Measurements from ENCODE around the gene MED15. TPM values are rescaled to one million over a fixed set of nuclear protein-coding genes. Genes with fewer than 3 reads are reported as not detected.

The MED15 gene
- polyA plus RNA-seq, 10 donors = 29.6 to 48.2 (median 38.3) TPM

DNA sequence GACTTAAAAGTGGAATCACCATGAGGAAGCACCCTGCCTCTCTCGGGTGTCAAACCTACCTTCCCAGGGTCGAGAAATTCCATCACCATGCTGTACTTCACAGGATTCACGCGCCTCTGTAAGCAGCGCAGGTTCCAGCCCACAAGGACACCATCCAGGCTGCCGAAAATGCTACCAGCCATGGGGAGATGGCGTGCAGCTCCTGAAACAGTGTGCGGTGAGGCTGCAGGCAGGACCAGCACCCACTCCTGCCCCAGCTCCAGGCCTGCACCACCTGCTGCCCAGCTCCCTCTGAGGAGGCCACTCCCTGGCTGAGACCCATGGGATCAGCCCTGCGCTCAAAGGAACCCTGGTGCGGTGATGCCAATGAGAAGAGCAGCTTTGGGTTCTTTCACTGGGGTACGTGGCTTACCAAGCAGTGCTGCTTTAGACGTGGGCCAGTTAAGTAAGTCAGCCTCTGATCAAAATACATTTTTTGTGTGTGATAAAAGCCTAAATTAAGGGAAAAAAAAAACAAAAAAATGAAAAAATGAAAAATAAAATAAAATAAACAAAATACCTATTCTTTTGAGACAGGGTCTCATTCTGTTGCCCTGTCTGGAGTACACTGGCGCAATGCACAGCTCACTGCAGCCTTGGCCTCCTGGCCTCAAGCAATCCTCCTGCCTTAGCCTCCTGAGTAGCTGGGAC lies 115.4 kb downstream of the MED15 start:
- no peak for DNase-seq

DNA sequence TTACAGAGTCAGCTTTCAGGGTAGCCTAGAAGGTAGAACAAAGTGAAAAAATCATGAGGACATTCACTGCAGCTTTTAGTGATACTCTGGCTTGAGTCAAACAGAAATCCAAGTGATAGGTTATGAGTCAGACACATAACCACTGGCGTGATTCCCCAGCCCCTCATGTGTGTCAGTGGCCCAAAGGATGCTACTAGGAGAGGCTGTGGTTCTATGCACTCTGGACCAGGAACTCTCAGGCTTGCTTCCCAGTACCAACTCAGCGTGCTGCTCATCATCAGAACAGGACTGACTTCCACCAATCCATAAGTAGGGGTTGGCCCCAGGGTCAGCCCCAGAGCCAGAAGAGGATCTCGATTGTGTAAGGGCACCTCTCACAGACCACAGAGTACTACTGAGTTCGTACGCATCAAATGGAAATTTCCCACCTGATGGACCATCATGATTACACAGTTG lies 116.8 kb downstream of the MED15 start:
- no peak for DNase-seq

DNA sequence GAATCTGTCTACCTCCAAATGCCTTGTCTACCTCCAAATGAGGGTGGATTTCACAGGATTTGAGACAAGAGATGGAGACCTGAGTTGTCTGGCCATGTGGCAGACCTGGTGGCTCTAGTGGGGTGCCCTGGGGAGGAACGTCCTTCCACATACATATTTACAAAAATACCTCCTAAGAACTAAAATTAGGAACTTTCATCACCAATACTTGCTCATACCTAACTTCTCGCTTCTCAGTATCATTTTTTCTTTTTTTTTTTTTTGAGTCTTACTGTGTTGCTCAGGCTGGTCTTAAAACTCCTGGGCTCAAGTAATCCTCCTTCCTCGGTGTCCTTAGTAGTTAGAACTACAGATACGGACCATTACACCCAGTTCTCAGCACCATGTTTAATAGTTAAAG lies 117.9 kb downstream of the MED15 start:
- DNase-seq = no peak

DNA sequence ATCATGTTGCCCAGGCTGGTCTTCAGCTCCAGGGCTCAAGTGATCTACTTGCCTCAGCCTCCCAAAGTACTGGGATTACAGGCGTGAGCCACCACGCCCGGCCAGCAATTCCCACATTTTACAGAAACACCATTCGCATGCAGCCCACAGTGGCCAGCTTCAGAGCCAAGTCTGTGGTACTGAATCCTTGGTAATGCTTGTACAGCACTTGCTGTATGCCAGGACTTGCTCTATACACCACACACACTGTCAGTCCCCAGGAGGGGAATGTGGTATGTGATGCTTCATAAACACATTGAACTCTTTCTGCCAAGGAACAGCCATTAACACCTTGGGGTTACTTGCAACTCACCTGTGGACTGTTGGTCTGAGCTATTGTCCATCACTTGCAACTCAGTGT lies 119.4 kb downstream of the MED15 start:
- no peak for DNase-seq

DNA sequence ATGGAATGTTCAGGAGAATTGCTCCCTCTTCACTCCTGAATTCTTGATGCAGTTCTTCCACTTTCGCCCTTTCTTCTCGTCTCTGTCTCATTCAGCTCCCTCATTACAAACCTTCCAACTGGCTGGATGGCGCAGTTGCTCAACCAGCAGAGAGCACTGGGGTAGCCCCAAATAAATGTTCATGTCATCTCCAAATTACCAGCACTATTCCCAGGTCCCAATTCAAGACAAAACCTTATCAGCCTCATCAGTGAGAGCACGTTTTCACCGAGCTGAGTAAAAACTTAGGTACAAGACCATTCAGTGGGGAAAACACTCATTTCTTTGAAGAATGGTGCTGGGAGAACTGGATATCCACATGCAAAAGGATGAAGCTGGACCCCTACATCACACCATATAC lies 120.0 kb downstream of the MED15 start:
- DNase-seq = no peak

DNA sequence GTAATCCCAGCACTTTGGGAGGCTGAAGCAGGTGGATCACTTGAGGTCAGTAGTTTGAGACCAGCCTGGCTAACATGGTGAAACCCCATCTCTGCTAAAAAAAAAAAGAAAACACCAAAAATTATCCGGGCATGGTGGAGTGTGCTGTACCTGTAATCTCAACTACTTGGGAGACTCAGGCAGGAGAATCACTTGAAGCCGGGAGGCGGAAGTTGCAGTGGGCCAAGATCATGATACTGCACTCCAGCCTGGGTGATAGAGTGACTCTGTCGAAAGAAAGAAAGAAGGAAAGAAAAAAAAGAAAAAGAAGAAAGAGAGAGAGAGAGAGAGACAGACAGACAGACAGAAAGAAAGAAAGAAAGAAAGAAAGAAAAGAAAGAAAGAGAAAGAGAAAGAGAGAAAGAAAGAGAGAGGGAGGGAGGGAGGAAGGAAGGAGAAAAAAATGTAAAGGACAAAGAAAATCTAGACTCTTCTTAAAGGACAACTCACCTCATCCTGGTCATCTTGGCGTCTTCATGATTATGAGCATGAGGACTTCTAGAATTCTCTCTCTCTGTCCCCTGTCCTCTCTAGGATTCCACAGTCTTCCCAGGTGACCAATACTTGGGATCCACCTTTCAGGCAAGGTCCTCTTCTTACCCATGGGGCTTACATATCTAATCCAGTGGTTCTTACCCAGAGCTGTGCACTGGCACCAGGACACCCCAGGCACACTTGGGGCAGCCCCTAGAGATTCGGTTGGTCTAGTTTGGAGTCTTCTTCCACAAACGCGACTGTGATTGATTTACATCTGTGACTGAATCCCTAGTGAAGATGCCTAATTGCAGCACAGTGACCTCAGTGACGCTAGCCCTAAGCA lies 120.9 kb downstream of the MED15 start:
- no peak for DNase-seq

DNA sequence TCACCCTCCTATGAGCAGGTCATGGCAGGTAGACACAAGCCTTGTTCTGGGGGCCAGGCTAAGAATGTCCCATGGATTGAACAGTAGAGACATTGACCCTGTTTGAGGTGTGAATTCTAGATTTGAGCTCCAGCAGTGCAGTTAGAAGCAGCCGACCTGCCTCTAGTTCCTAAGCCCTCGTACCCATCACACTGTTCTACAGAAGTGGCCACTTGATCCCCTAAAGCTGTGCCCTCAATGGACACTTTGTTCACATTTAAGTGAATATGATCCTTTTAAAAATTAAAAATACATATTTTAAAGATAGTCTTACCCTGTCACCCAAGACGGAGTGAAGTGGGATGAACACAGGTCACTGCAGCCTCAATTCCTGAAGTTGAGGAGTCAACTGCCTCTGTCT lies 122.0 kb downstream of the MED15 start:
- no peak for DNase-seq

DNA sequence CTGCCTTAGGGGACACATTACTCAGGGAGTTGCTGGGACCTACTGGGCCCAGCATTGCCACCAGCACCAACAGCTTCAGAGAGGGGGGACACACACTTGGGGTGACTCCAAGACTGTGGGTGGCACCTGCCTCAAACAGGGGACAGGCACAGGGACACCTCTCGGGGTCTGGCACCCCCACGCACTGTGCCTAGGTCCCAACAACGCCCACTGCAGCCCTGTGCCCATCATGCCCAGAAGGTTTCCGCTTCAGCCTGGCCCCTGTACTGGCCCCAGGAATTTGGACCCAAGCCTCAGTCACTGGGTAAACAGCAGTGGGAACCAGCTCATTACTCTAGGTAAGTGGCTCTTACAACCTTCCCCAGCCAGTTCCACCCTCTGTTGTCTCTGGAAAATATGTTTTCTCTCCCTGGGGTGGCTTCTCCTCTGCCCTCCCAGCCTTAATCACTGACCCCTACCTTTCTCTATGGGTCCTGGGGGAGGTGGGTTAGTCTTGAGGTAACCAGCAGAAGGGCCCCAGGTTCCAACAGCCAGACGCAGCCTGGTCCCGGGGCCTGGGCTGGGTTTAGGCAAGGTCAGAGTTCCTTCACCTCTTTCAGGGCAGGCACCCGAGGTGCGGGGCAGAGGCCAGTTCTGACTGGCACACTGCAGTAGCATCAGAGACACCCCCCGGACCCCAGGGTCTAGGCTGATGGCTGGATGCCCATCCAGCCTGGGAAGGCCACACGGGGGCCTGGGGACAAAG lies 123.6 kb downstream of the MED15 start:
- no peak for DNase-seq

DNA sequence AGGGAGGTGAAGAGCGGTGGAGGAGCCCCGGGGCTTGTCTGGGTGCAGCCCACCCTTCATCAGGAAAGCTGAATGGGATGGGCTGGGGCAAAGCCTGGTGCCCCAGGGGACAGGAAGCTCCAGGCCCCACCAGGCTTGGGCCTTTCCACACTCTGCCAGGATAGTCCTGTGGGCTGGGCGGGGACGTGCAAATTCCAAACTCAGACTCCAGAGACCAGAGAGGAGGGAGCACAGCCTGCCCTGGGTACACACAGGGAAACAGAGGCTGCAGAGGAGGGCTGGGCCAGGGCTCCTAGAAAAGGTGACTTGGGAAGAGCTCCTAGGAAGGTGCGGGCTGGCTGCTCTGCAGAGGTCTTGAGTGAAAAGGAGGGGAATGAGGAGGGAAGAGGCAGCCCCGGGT lies 124.7 kb downstream of the MED15 start:
- DNase-seq = no peak

DNA sequence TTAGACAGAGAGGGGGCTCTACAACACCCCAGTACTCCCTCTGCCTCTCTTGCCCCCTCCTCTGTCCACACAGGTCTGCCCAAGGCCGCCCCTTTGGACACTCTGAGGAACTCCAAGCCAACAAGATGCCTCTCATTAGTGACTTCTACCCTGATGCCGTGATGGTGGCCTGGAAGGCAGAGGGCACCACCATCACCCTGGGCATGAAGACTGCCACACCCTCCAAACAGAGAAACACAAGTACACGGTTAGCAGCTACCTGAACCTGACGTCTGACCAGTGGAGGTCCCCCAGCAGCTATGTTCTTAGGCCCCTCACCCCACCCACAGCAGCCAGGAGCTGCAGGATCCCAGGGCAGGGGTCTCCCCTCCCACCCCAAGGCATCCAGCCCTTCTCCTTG lies 125.1 kb downstream of the MED15 start:
- DNase-seq = no peak

DNA sequence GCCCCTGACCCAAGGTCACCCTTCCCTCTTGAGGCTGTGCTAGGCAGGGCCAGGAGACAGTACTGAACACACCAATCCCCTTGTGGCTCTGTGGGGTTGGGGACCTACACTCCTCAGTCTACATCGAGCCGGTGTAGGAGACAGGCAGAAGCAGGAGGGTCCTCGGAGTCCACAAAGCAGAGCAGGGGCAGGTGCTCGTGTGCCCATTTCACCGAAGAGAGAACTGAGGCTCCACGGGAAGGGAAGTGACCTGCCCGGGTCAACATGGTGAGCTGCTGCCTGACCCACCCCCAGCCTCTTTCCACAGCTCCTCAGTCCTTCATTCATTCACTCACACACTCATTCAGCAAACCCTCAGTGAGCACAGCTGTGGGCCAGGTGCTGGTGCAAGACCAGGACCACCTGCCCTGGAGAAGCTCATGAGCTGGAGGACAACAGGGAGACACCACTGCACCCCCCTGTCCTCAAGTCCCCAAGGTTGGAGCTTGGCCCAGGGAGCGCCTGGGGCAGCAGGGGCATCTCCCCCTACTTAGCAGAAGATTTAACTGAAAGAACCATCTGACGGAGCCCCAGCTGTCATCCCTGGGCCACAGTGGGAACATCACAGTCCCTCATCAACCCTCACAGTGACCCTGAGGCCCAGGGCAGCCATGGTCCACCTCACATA lies 127.3 kb downstream of the MED15 start:
- DNase-seq = no peak

DNA sequence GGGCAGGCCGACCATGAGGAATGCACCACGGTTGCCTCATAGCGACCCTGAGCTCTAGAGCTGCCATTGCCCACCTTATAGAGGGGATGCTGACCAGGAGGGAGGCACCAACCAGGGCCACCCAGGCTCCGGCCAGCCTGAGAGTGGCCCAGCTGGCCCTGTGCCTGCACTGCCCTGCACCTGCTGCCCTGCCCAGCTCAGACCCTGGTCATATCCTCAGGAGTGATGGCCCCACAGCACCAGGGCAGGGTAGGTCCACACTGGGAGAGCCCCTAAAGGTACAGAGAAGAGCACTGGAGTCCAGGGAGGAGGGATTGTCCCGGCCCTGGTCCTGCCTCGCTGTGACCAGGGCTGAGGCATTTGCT lies 127.8 kb downstream of the MED15 start:
- DNase-seq = no peak

DNA sequence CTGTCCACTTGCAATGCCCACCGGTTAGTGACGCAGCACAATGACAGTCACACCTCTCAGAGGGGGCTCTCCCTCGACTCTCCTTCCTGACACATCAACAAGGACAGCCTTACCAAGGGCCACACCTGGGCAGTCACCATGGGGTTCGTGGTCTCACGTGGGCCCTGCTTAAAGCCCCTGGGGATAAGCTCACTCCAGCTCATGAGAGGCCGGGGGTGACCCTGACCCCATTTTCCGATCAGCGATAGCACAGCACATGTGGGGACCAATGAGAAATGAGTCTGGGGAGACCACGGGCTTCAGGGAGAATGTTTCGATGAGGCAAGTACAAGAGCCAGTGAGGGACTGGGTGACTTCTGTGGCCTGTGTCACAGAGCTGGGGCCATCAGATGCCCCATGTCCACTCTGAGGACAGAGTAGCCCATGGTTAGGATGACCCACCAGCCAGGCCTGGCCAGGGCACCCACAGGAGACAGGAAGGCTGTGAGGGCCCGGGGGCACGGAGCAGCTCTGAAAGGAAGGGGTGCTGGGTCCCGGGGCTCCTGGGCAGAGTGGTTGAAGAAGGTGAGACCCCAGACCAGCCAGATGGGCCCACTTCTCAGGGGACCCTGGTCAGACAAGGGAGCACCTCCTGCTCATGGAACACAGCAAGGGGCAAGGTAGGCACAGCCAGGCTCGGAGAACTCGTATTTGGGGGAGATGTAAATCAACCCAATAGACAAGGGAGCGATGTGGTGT lies 128.8 kb downstream of the MED15 start:
- no peak for DNase-seq

DNA sequence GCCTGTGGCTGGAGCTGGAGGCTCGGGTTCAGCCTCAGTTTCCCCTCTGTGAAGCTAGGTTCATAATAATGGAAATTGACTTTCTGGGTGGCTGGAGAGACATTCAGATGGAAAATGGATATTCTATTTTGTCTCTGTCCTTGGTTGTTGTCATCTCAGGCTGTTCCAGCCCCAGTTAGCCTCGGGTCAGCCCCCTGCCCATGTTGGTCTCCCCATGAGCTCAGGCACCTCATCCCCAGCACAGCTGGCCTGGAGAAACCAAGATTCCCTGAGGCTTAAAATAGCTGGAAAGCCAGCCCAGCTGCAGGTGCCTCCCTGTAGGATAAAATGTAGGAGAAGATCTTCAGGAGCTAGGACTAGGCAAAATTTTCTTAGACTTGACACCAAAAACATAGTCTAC lies 129.5 kb downstream of the MED15 start:
- DNase-seq = no peak

Other genes starting within 250 kb of the MED15 start
- 10 to 100 TPM in 5 of 10 donors, 1 to 10 TPM in 5; 6.3 to 13.1 (median 10.9) TPM for gene RTN4R, start 239.3 kb upstream of the MED15 start, polyA plus RNA-seq (ENCODE audit: insufficient read length in 10 of 10)
- gene DGCR6L, start 187.6 kb upstream of the MED15 start, polyA plus RNA-seq (ENCODE audit: insufficient read length in 10 of 10) = 100 to 1,000 TPM in 1 of 10 donors, 10 to 100 TPM in 9; 37.7 to 101 (median 55.8) TPM
- gene ZNF74, start 113.5 kb upstream of the MED15 start, polyA plus RNA-seq (ENCODE audit: insufficient read length in 10 of 10) = 10 to 100 TPM; 10.6 to 17.8 (median 13.7) TPM
- 10 to 100 TPM in 9 of 10 donors, 1 to 10 TPM in 1; 9.5 to 21.0 (median 14.5) TPM for gene SCARF2, start 69.8 kb upstream of the MED15 start, polyA plus RNA-seq (ENCODE audit: insufficient read length in 10 of 10)
- 10 to 100 TPM; 27.6 to 38.3 (median 31.8) TPM for gene KLHL22, start 11.8 kb upstream of the MED15 start, polyA plus RNA-seq (ENCODE audit: insufficient read length in 10 of 10)

Measured in muscle of back (tissue), 11 donors.